UCSD-AML1 (cell line): ENCODE measurements around the gene DLG2.

Experiments used
- DNase-seq: peaks from one replicate; lab custom pipeline; 2025; ENCODE audit not compliant: unreplicated experiment; lab: John Stamatoyannopoulos, UW

Gene DLG2

DNA sequence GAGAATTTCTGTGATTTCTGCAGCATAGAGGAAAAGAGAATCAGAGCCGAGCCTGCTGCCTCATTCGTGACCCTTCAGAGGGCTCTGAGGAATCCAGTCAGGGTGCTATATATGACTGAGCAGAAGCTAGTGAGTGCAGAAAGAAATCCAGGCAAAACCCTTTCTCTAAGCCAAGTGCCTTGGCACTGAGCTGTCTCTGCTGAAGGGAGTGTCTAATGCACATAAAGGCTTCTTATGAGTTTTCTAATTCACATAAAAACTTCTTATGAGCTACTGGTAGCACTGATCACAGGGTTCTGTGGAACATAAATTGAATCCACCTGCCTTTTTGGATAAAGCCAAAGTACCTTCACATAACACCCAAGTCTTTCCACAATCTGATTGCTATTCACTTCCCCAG, 1555.3 kb downstream of the DLG2 start:
- no peak for DNase-seq

DNA sequence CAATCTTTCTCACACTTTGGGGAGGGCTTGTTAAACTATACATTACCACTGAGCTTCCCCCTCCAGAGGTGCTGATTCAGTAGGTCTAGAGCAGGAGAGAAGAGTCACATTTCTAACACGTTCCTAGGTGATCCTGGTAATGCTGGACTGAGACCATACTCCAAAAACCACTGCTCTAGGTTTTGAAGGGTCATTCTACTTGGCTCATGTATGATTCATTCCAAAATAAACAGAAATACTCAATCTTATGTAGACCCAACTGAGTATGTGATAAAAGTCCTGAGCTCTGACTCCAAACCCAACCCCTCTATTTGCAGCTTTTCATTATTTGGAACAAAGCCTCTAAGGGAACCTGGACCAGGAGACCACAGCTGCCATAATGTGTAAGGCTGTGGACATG, 1558.1 kb downstream of the DLG2 start:
- no peak for DNase-seq

DNA sequence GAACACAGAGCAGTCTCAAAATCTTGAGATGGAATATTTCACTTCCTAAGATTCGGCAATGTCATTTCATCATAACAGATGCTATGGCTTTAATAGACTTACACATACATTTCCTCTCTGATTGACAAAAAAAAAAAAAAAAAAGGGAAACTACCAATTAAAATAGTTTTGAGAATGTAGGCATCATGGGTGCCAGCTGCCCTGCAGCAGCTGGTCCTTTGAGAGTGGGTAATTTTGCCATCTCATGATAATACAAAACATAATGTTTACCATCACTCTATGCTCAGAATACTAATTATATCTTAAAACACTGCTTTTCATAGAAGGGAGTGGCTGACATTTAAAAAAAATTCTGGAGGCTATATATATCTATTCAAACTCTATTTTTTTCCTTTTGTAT, 1565.4 kb downstream of the DLG2 start:
- DNase-seq, result no peak

DNA sequence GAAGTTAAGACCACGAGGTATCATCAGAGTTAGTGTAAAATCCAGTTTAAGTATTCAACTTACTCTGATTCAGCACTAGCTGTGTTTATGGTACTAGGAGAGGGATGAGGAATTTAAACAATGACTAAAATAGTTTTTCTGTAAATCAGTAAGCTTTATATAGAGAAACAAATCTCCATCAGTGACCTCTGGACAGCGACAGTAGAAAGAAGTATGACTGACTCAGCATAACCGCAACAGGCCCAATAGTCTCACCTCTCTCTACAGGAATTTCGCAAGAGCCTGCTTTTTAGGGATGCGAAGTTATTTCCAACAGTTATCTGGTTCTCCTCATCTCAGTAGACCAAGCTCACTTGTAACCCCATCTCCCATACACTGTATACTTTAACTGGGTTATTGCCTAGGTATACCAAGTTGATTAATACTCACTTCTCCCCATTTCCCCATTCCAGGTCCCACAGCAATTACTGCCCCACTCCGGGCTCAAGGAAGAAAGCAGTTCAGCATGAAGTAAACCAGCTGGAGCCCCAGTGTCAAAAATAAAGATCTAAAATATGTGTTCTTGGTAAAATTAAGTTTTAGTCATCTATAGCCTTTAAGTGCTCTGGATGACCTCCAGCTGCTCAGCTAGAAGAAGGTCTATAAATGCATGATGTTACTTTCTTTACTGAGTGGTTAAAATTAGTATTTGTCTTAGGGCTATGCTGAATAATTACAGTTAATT, 1570.3 kb downstream of the DLG2 start:
- no peak for DNase-seq

DNA sequence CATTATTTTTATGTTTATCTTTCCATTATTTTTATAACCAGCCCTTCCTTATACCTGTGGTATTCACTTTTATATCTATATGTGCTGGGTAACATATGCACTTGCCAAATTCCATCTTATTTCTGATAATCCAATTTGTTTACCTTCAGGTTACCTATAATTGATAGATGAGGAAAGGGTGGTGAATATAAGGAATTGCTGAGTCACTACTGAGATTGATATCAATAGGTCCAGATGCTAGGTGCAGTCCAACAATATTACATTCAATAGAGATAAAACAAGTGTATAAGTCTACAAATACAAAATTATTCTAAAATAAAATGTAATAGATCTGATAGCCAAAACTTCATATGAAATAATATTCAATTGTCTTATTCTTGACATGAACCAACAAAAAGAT, 1582.0 kb downstream of the DLG2 start:
- no peak for DNase-seq

DNA sequence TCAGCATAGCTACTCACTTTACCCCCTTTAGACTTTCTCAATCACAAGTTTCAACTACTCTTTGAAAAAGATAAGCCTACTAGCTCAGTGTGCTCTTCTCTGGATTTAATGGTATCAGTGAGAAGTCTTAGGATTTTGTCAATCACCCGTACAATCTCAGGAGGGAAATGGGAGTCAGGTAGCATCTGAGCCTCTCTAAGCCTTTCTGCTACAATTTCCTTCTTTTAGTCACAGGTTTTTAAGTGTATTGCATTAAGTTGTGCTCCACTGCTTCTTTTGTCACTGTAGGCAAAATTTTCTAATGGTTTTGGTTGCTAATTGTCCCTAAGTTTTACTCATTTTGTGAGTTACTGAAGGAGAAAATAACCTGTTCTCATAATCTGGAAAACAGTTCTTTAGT, 1582.4 kb downstream of the DLG2 start:
- no peak for DNase-seq

DNA sequence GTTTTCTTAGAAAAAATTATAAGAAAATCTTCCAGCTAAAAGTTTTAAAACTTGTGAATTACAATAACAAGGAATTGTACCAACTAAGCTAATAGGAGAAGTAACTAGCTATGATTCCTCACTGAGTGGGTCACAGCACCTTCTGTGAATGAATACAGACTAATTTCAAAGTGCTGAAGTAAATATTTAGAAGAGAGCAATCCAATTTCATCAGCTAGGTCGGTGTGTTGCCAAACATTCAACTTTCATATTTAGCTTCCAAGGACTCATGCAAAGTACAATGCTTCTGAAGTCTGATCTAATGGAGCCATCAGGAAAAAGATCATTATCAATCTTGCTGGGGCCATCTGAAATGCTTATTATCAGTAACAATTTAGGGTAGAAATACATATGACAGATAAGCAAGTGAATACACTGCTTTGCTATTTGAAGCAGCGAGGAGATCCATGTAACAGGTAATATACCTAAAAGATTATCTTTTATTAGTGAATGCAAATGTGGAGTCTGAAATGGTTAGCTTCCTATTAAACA, 1590.4 kb downstream of the DLG2 start:
- no peak for DNase-seq

DNA sequence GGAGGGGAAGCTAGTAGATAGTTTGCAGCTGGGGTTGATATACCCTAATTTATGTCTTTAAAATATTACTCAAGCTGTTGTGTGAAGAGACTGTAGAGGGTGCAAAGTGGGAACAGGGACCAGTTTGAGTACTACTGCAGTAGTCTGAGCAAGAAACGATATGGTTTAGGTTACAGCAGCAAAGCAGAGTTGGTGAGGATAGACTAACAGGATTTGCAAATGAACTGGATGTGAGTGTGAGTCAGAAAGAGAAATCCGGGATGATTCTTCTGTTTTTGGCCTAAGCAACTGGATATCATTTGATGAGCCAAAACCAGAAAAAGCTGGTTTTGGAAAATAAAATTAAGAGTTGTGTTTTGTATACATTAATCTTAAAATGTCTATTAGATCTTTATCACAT, 1591.5 kb downstream of the DLG2 start:
- DNase-seq, result no peak

DNA sequence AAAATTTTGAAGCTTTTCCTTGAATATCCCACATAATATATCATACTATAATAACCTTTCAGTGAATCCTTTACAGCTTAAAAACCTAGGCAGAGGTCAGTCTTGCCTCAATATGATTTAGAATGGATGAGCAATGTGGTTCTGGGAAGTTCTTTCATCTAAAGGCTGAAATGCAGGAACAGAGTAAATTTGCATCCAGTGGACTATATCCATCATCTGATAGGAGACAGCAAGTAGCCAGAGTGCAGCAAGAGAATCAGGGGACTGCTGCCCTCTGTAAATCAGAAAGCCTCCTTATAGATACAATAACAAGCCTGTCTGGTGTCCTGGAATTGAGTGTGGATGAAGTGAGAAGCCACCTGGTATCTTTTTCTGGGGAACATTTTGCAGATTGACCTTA, 1592.7 kb downstream of the DLG2 start:
- no peak for DNase-seq

DNA sequence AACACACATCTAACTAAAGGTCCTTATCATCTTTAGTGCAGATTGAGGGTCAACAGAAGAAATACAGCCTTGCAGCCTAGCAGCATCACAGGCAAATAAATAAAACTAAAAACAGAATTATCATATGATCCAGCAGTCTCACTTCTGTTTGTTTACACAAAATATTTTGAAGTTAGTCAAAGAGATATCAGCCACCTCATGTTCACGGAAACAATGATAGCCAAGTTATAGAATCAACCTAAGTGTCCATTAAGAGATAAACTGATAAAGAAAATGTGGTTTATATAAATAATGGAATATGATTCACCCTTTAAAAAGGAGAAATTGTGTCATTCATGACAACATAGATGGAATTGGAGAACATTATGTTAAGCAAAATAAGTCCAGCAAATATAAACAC, 1602.9 kb downstream of the DLG2 start:
- DNase-seq, result no peak

DNA sequence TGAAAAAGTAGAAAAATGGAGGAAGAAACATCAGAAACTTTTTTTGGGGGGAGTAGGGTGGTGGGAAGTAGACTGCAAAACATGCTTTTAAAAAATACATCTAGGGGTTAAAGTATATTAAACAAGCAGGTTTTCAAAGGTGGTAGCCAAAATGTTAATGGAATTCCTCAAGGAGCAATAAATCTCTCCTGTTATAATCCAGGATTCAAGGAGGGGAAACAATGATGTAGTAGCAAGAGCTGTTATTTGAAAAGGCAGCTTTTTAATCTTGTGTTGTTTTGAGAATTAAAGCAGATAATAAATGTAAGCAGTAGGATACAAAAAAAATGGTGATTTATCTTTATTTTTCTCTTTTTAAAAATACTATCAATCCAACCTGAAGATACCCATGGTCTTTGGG, 1604.4 kb downstream of the DLG2 start:
- no peak for DNase-seq

DNA sequence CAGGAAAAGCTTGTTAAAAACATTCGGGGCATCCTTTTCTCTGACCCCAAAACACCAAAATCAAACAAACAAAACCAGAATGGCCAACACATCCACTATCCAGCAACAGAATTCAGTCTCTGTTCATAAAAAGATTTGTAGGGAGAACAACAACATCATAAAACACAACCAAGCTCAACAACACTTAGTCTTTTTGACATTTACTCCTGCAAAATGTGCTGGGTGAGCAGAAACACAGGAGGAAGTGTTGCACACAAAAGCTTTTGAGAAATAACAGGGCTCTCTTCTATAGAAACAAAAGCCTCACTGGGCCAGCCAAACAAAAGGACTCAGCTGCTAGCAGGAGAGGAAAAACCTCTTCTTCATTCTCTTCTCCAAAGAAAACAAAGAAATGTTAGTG, 1604.9 kb downstream of the DLG2 start:
- DNase-seq, result no peak

DNA sequence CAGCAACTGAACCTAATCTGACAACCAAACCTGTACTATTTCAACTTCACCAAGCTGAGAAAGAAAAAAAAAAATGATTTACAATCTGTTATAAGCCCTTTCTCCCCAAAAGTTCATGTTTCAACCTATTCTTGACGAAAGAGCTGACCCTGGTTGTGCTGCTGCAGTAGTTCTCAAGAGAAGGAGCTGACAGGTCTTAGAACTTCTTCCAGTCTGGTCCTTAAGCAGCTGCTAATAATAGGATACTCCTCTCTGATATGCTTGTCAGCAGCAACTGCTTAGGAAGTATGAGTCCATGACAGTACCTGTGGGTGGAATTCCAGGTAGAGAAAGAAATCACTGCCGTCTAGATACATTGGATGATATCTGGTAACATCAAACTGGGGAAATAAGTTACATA, 1605.9 kb downstream of the DLG2 start:
- DNase-seq, result no peak

DNA sequence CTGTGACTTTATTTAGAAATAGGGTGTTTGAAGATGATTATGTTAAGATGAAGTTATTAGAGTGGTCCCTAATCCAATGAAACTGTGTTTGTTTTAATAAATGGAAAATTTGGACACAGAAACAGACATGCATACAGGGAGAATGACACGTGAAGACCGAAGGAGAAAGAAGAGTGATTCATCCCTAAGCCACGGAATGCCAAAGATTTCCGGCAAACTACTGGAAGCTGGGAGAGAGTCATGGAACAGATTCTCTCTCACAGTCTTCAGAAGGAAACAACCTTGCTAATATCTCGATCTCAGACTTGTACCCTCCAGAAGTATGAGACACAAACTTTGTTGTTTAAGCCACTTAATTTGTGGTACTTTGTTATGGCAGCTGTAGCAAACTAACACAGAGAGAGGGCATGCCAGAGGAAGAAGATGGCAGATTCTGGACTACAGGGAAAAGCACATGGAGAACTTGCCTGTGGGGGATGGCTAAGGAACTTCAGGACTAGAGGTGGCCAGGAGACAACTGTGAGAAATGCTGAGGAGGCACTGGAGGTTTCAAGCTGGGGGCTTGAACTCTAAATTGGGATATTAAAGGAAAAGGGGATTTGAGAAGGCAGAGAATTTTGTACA, 1607.5 kb downstream of the DLG2 start:
- DNase-seq, result no peak

DNA sequence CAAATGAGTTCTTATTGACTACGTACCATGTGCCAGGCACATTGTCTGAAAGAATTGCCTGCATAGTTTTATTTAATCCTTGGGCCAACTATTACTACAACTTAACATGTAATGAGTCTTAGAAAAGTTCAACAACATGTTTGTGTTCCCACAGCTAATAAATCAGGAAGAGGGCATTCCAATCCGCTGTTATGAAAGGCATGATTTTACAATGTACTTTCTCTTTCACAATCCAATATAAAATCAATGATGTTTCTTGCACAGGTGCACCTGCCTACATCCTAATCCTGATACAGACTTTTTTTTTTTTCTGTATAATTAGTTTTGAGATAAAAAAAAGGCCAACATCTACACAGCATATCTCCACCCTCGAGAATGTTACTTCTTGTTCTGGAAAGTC, 1612.6 kb downstream of the DLG2 start:
- no peak for DNase-seq

DNA sequence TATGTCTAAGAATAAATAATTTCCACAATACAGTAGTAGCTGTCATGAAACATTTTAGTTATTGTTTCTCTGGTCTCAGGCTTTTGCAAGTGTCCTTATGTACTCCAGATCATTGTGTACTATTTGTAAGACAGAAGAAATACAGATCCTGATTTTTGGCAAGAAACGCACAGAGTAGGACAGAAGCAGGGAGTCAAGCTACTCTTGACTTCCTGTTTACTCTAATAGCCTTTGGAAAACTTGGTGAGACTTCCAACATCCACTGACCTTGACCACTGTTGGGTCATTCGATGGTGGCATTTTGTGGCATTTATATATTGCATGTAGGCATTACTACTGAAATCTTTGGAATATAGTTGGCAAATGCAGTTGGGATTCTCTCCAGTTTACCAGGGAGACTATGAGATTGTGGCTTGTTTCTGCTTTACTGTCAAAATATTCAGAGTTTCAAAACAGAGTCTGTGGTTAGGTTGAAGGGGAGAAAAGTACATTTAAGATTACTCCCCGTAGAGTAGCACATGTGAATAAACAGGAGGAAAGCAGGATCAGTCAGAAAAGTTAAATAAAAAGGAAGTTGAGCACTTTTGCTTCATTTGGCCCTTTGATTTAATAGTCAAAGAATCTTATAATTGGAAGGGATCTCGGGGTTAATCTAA, 1614.8 kb downstream of the DLG2 start:
- DNase-seq, result no peak

DNA sequence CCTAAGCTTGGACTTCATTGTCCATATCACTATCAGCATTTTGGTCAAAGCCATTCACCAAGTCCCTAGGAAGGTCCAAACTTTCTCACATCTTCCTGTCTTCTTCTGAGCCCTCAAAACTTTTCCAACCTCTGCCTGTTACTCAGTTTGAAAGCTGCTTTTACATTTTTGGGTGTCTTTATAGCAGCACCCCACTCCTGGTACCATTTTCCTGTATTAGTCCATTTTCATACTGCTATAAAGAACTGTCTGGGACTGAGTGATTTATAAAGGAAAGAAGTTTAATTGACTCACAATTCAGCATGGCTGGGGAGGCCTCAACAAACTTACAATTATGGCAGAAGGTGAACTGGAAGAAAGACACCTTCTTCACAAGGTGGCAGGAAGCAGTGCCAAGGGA, 1624.0 kb downstream of the DLG2 start:
- DNase-seq, result no peak

DNA sequence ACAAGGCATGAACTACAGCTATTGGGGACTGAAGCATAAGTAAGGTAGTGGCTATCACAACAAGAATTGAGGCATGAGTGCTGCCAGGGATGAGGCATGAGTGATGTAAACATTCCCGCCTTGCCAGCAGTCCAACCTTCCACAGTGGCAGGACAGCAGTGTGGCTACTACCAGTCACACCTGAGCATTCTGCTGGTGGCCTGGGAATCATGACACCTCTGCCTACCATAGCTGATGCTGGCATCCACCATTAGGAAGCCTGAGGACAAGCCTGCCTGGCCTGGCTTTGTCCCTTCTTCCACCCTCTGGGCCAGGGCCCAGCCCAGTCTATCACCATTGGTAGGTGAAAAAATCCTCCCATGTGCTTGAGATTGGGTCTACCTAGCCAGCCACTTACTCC, 1628.2 kb downstream of the DLG2 start:
- no peak for DNase-seq

DNA sequence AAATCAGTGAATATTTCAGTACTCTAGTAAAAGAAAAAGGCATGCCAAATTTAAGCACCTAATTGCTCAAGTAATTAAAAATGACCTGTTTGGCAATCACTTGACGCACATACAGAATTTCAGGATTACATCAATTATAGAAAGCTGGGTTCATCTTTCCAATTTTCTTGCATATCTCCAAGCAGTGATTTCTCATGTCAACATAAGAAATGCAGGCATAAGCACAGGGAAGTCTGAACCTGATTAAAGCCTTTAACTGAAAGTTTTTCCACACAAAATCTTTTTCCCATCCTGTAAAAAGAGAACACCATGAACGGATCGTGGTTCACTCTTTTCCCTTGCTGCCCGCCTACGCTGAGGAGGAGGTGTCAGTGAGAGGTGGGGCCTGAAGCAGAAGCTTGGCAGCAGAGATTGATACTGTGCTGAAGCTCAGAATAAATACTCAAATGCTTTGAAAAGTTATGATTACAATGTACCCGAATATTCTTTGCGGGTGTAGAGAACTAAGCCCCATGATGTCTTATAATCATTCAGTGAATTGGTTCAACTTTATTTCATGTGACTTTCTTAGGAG, 1636.9 kb downstream of the DLG2 start:
- DNase-seq, result no peak

DNA sequence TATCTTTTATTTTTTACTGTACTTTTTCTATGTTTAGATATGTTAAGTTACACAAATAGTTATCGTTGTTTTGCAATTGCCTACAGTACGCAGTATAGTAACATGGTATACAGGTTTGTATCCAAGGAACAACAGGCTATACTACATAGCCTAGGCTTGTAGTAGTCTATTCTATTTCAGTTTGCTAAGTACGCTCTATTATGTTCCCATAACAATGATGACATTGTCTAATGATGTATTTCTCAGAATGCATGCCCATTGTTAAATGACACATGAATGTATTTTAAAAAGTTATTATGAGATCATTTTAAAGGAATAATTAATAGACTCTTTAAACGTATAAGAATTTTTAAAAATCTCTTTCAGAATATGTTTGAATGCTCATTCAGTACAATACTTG, 1644.3 kb downstream of the DLG2 start:
- no peak for DNase-seq

DNA sequence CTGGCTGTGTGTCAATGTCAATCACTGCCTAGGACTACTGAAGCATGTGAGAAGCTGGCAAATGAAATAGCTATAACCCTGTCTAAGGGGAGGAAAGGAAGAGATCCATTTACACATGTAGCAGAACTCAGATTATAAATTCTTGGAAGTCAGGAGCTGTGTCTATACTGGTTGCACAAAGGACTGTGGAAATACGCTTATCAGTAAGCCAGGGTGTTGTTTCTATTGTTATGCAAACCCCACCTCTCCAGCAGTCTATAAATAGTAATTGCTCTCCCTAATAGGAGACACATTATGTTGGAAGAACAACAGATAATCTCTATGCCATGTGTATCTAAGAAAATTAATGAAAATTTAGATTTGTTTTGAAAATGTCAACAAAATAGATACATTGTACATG, 1647.6 kb downstream of the DLG2 start:
- DNase-seq, result no peak

DNA sequence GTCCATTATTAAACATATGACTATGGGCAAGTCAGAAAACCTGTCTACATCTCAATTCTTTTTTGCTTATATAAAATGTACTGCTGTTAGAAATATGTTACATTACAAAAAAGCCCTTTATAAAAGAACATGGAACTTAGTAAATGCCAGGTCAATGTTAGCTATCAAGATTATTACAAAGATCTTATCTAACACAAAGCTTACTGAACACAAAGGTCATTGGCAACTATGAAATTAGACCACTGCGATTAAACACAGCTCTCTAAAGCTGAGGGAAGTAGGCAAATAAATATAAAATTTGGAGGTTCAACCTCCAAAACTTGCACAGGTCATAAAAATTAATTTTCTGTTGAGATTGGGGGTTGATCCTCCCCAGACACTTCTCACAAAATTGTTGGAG, 1648.2 kb downstream of the DLG2 start:
- no peak for DNase-seq
